ENCODE measurements around the gene RPUSD1. TPM values are rescaled to one million over a fixed set of nuclear protein-coding genes. Genes with fewer than 3 reads are reported as not detected.

The RPUSD1 gene
- total RNA-seq, 1 experiment from 2014 or later = 63.4 TPM

DNA sequence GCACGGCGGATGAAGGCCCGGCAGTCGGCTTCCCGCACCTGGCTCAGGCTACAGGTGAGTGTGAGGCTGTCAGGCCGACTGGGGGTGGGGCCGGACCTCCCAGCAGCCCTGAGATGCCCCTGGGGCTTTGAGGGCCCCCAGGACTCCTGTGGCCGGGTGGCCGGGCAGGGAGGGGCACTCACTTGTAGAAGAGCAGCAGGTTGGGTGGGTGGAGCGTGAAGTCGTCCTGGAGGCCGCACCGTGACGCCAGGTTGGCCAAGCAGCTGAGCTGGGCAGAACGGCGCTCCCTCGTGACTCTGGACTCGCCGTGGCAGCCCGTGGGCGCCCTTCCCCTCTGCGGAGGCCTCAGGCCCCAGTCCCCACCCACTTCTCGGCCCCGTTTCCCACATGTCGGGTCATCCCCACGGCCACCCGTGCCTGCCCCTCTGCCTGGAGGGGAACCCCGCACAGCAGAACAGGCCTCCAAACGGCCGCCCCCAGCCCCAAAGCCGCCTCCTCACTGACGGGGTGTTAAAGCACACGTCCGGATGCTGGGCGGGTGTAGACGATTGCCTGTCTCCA is 12.9 kb downstream of the RPUSD1 start:
- no peak for DNase-seq
- no peaks in the 10 kb centered on the region for H3K27me3 ChIP-seq (ENCODE audit: control insufficient read depth, insufficient read depth, low read length)
- H3K36me3 ChIP-seq (replicated peaks; ENCODE audit: control insufficient read depth, insufficient read depth, low read length) = no peaks in the 10 kb centered on the region
- H3K4me3 ChIP-seq (ENCODE audit: insufficient read depth, low read depth, low read length) = no peak overlapping the region

DNA sequence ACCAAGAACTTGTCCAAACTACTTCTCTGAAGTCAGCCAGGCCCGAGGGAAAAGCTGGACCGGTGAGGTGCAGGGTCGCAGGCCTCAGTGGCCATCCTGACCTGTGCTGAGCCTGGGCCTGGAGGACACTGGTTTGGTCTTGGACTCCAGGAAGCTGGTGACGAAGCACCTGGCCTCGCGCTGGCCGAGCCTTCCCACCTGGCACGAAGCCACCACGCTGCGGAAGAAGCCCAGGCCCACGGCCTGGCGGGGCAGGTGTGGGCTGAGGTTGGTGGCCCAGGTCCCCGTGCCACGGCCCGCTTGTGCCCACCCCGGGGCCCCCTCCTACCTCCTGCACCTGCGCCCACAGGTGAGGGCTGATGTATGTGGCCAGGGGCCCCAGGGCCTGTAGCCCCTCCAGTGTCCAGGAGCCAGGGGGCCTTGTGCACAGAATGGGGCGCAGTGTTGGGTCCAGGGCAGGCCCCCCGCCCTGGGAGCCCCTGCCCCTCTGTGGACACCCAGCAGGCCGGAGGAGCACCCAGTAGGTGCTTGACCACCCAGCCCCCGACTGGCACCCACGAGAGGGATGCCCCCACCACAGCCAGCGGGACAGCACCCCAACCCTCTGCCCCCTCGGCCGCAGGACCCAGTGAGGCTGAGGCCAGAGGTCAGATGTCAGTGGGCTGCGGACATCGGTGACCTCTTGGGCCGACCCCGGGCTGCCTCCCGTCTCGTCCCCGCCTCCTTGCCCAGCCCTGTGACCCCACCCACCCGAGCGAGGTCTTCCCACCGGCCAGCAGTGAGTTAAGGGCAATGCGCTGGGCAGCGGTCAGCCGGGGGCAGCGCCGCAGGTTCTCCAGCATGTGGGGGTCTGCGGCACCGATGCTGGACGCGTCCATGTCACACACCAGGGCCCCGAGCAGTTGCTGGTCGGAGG is 13.8 kb downstream of the RPUSD1 start:
- no peak for DNase-seq
- no peak overlapping the region for H3K4me3 ChIP-seq (ENCODE audit: insufficient read depth, low read depth, low read length)
- no peaks in the 10 kb centered on the region for H3K27me3 ChIP-seq (ENCODE audit: control insufficient read depth, insufficient read depth, low read length)
- H3K36me3 ChIP-seq (replicated peaks; ENCODE audit: control insufficient read depth, insufficient read depth, low read length) = no peaks in the 10 kb centered on the region

DNA sequence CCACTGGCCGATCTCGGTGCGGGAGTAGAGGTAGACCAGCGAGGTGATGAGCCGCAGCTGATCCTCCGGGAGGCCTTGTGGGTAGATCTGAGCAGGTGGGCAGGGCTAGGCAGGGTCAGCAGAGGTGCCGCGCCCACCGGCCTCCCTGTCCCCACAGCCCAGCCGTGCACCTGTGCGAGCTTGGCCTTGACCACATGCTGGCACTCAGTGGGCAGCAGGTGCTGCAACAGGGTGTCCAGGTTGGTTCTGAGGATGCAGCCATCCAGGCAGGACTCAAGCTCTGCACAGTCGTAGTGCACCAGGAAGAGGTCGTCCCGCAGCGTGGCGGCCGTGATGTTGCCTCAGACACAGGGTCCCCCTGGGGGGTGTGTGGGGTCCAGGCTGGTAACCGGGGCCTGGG is 15.2 kb downstream of the RPUSD1 start:
- no peaks in the 10 kb centered on the region for H3K27me3 ChIP-seq (ENCODE audit: control insufficient read depth, insufficient read depth, low read length)
- no peak overlapping the region for H3K4me3 ChIP-seq (ENCODE audit: insufficient read depth, low read depth, low read length)
- no peak for DNase-seq
- H3K36me3 ChIP-seq (replicated peaks; ENCODE audit: control insufficient read depth, insufficient read depth, low read length) = no peaks in the 10 kb centered on the region

DNA sequence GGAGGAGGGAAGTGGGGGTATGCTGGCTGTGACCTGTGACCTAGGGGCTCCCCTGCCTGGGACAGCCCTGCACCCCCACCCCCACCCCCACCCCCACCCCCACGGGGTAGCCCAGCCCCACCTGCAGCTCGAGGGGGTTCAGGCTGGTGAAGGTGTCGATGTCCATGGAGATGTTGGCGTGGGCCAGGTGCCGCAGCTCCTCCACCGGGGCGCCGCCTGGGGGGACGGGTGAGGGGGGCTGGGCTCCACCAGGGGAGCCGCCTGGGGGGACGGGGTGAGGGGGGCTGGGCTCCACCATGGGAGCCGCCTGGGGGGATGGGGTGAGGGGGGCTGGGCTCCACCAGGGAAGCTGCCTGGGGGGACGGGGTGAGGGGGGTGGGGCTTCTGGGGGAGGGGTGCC is 17.8 kb downstream of the RPUSD1 start:
- Histone ChIP-seq H3K36me3 (replicated peaks; ENCODE audit: control insufficient read depth, insufficient read depth, low read length) (no peaks in the 10 kb centered on the region), H3K27me3 (ENCODE audit: control insufficient read depth, insufficient read depth, low read length) (no peaks in the 10 kb centered on the region), H3K4me3 (ENCODE audit: insufficient read depth, low read depth, low read length) (no peak overlapping the region)
- no peak for DNase-seq

DNA sequence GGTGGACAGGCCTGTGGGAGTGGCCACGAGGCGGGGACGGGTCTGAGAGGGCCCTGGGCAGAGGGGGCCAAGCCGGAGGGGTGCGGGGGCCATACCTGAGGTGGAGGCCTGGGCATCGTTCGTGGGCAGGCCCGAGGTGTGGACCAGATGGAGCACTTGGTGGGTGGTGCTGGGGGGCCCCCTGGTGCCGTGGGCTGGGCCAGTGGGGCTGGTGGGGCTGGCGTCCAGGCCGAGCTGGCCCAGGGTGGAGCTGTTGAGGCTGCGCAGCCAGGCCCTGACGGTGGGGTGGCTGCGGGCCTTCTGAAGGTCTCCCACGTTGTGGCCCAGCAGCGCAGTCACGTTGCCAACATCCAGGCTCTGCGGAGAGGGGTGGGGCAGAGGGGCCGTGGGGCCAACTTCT is 18.2 kb downstream of the RPUSD1 start:
- no peak for DNase-seq
- Histone ChIP-seq H3K36me3 (replicated peaks; ENCODE audit: control insufficient read depth, insufficient read depth, low read length) (no peaks in the 10 kb centered on the region), H3K4me3 (ENCODE audit: insufficient read depth, low read depth, low read length) (no peak overlapping the region), H3K27me3 (ENCODE audit: control insufficient read depth, insufficient read depth, low read length) (no peaks in the 10 kb centered on the region)

DNA sequence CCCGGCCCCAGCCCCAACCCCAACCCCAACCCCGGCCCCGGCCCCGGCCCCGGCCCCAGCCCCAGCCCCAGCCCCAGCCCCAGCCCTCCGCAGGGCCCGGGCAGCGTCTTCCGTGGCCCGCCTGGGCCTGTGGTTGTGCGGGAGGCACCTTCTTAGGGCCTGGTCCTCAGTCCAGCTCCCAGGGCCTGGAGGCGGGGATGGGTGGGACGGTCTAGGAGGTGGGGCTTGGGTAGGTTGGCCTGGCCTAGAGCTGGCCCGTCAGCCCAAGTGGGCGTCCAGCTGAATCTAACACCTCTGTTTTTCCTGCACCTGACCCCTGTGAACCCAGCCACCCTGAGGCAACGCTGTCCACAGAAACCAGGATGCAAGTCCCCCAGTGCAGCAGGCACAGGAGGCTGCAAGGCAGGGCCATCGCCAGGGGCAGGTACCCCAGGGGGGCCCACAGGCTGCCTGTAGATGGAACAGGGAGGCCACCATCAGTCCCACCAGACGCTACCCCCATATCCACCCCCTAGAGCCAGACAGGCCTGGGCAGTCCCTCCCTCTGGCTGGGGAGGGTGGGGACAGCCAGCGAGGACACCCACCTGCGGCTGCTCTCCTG is 18.9 kb downstream of the RPUSD1 start:
- Histone ChIP-seq H3K4me3 (ENCODE audit: insufficient read depth, low read depth, low read length) (no peak overlapping the region; the same call in 1 of the 2 replicates), H3K27me3 (ENCODE audit: control insufficient read depth, insufficient read depth, low read length) (no peaks in the 10 kb centered on the region), H3K36me3 (replicated peaks; ENCODE audit: control insufficient read depth, insufficient read depth, low read length) (no peaks in the 10 kb centered on the region)
- peak; percentile 85 for DNase-seq

DNA sequence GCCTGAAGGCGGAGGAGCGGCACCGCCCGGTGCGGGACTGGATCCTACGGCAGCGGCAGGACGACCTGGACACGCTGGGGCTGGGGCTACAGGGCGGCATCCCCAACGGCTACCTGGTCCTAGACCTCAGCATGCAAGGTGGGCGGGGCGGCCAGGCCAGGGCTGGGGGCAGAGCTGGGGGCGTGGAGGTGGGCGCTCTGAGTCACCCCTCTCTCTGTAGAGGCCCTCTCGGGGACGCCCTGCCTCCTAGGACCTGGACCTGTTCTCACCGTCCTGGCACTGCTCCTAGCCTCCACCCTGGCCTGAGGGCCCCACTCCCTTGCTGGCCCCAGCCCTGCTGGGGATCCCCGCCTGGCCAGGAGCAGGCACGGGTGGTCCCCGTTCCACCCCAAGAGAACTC is 19.8 kb downstream of the RPUSD1 start:
- no peaks in the 10 kb centered on the region for H3K27me3 ChIP-seq (ENCODE audit: control insufficient read depth, insufficient read depth, low read length)
- peak; percentile 78 for DNase-seq
- no peaks in the 10 kb centered on the region for H3K36me3 ChIP-seq (replicated peaks; ENCODE audit: control insufficient read depth, insufficient read depth, low read length)
- no peak overlapping the region for H3K4me3 ChIP-seq (ENCODE audit: insufficient read depth, low read depth, low read length)

DNA sequence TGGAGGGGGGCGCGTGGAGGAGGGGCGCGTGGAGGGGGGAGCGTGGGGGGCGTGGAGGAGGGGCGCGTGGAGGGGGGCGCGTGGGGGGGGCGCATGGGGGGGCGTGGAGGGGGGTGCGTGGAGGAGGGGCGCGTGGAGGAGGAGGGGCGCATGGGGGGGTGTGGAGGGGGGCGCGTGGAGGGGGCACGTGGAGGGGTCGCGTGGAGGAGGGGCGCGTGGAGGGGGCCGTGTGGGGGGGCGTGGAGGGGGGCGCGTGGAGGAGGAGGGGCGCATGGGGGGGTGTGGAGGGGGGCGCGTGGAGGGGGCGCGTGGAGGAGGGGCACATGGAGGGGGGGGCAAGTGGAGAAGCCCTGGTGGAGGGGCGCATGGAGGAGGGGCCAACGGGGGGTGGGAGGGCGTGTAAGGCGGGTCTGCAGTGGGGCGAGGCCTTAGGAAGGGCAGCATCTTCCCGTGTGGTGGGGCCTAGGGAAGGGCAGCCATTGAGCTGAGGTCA is 20.4 kb downstream of the RPUSD1 start:
- peak; percentile 87 for DNase-seq
- Histone ChIP-seq H3K27me3 (ENCODE audit: control insufficient read depth, insufficient read depth, low read length) (no peaks in the 10 kb centered on the region), H3K4me3 (ENCODE audit: insufficient read depth, low read depth, low read length) (no peak overlapping the region), H3K36me3 (replicated peaks; ENCODE audit: control insufficient read depth, insufficient read depth, low read length) (no peaks in the 10 kb centered on the region)

DNA sequence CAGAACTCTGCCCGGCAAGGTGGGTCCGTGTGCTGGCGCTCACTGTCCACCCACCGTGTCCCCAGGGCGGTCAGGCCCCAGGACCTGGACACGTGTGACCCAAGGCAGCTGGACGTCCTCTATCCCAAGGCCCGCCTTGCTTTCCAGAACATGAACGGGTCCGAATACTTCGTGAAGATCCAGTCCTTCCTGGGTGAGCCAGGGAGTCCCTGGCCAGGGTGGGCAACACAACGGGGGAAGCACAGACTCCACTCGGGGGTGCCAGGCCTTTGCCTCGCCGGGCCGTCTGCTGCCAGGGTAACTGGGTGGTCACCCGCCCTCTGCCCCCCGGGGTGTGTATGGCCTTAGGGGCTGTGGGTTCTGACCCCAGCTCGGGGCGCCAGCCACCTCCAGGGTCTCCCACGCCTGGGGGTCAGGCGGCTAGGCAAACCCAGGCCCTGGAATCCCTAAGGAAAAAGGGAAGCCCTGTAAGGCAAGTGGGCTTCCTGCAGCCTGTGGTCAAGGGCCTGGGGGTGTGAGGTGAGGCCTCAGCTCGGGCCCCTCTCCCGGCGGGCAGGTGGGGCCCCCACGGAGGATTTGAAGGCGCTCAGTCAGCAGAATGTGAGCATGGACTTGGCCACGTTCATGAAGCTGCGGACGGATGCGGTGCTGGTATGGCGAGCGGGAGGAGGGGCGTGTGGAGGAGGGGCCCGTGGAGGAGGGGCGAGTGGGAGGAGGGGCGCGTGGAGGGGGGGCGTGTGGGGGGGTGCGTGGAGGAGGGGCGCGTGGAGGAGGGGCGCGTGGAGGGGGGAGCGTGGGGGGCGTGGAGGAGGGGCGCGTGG is 21.2 kb downstream of the RPUSD1 start:
- no peak for DNase-seq
- Histone ChIP-seq H3K27me3 (ENCODE audit: control insufficient read depth, insufficient read depth, low read length) (no peaks in the 10 kb centered on the region), H3K4me3 (ENCODE audit: insufficient read depth, low read depth, low read length) (no peak overlapping the region), H3K36me3 (replicated peaks; ENCODE audit: control insufficient read depth, insufficient read depth, low read length) (no peaks in the 10 kb centered on the region)

DNA sequence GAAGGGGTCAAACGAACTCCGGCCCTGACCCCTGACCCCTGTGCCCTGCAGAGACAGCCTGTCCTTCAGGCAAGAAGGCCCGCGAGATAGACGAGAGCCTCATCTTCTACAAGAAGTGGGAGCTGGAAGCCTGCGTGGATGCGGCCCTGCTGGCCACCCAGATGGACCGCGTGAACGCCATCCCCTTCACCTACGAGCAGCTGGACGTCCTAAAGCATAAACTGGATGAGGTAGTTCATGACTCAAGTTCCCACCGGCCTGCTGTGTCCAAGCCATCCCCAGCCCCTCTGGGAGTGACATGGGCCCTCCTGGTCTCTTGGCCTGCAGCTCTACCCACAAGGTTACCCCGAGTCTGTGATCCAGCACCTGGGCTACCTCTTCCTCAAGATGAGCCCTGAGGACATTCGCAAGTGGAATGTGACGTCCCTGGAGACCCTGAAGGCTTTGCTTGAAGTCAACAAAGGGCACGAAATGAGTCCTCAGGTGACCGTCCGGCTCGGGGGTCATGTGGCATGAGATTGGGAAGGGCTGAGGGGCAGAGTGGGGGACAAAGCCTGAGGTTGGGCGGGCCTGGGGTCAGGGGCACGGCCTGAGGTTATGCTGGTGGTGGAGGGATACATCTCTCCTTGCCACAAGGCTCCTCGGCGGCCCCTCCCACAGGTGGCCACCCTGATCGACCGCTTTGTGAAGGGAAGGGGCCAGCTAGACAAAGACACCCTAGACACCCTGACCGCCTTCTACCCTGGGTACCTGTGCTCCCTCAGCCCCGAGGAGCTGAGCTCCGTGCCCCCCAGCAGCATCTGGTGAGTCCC is 22.0 kb downstream of the RPUSD1 start:
- Histone ChIP-seq H3K4me3 (ENCODE audit: insufficient read depth, low read depth, low read length) (no peak overlapping the region), H3K36me3 (replicated peaks; ENCODE audit: control insufficient read depth, insufficient read depth, low read length) (no peaks in the 10 kb centered on the region), H3K27me3 (ENCODE audit: control insufficient read depth, insufficient read depth, low read length) (no peaks in the 10 kb centered on the region)
- DNase-seq = no peak

DNA sequence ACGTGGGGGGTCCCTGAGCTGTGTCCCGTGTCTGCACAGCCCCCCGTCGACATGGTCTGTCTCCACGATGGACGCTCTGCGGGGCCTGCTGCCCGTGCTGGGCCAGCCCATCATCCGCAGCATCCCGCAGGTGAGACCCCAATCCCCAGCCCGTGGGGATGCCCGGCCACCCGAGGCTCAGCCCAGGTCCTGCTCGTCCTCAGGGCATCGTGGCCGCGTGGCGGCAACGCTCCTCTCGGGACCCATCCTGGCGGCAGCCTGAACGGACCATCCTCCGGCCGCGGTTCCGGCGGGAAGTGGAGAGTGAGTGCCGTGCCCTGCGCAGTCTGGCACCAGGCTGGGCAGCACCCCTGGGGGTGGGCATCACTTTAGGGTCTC is 22.7 kb downstream of the RPUSD1 start:
- Histone ChIP-seq H3K27me3 (ENCODE audit: control insufficient read depth, insufficient read depth, low read length) (no peaks in the 10 kb centered on the region), H3K36me3 (replicated peaks; ENCODE audit: control insufficient read depth, insufficient read depth, low read length) (no peaks in the 10 kb centered on the region), H3K4me3 (ENCODE audit: insufficient read depth, low read depth, low read length) (no peak overlapping the region)
- no peak for DNase-seq

DNA sequence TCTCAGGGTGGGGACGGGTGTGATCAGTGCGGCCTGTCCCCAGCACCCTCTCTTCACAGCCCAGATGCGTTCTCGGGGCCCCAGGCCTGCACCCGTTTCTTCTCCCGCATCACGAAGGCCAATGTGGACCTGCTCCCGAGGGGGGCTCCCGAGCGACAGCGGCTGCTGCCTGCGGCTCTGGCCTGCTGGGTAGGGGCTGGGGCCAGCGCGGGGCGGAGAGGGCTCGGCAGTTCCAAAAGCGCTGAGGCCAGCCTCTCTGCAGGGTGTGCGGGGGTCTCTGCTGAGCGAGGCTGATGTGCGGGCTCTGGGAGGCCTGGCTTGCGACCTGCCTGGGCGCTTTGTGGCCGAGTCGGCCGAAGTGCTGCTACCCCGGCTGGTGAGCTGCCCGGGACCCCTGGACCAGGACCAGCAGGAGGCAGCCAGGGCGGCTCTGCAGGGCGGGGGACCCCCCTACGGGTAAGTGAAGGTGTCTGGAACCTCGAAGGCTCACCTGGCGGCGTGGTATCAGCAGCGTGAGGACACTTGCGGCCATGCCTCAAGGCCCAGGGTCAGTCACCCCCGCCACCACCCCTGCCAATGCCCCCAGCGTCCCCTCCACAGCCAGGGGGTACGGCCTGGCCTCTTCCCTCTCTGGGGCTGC is 23.2 kb downstream of the RPUSD1 start:
- Histone ChIP-seq H3K27me3 (ENCODE audit: control insufficient read depth, insufficient read depth, low read length) (no peaks in the 10 kb centered on the region), H3K36me3 (replicated peaks; ENCODE audit: control insufficient read depth, insufficient read depth, low read length) (no peaks in the 10 kb centered on the region), H3K4me3 (ENCODE audit: insufficient read depth, low read depth, low read length) (no peak overlapping the region)
- DNase-seq = no peak

DNA sequence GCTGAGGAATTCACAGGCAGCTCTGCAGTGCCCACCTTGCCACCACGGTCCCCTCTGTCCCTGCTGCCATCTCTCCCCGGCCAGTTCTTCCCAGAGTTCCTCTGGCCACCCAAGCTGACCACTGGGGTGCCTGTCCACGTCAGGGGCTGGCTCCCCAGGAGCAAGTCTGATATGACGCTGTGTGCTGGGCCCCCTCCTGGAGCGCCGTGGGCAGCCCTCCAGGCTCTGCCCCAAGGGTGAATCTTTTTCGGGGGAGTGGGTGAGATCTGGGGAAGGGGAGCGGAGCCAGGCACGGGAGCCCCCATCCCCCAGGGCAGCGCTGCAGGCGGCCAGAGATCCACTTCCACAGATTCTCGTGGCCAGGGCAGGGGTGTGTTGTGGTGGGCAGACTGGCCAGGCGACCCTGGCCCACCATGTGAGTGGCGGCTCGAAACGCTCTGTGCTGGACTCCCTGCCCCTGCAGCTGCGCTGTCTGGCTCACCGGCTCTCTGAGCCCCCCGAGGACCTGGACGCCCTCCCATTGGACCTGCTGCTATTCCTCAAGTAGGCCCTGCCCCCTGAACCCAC is 23.9 kb downstream of the RPUSD1 start:
- Histone ChIP-seq H3K36me3 (replicated peaks; ENCODE audit: control insufficient read depth, insufficient read depth, low read length) (no peaks in the 10 kb centered on the region), H3K27me3 (ENCODE audit: control insufficient read depth, insufficient read depth, low read length) (no peaks in the 10 kb centered on the region)
- no peak for DNase-seq

More for the DNA sequence above, 23.9 kb downstream of the RPUSD1 start:
- H3K4me3 ChIP-seq (ENCODE audit: insufficient read depth, low read depth, low read length) = no peak overlapping the region

Data from H7 (cell line).